Hepatocyte (in vitro differentiated cells): Measurements from ENCODE around the gene CYP3A4. TPM values are rescaled to one million over a fixed set of nuclear protein-coding genes. Genes with fewer than 3 reads are reported as not detected.
"Not testable (repeated sequence)": the region's sequence is repeated elsewhere in the genome, so short reads cannot be mapped to it uniquely, and the experiment has no call there.

ENCODE experiments used
- DNase-seq: peaks from one replicate; pipeline ENCODE4 v3.0.0-alpha.2; 2016; ENCODE audit warnings: low spot score
- H2AFZ ChIP-seq: fragments of 200-600 bp; sonication (generic); 2 replicates; pipeline ENCODE4 v1.6.0; 2016; ENCODE audit warnings: antibody characterized with exemption, mild to moderate bottlenecking
- H3K27ac ChIP-seq: fragments of 200-600 bp; sonication (generic); 2 replicates; pipeline ENCODE4 v1.5.1; 2016; ENCODE audit warnings: mild to moderate bottlenecking
- H3K27me3 ChIP-seq: fragments of 200-600 bp; sonication (generic); 2 replicates; pipeline ENCODE4 v1.6.1; 2016
- H3K36me3 ChIP-seq: fragments of 200-600 bp; sonication (generic); replicated peaks from 2 replicates; pipeline ENCODE4 v1.5.1; 2016; ENCODE audit warnings: low read depth; ENCODE audit not compliant: insufficient read depth
- H3K4me1 ChIP-seq: fragments of 200-600 bp; sonication (generic); 2 replicates; pipeline ENCODE4 v1.5.1; 2016; ENCODE audit warnings: mild to moderate bottlenecking, moderate library complexity; ENCODE audit not compliant: insufficient read depth
- H3K4me2 ChIP-seq: fragments of 200-600 bp; sonication (generic); 2 replicates; pipeline ENCODE4 v1.6.0; 2016
- H3K4me3 ChIP-seq: fragments of 200-600 bp; sonication (generic); 2 replicates; pipeline ENCODE4 v1.5.1; 2016; ENCODE audit warnings: mild to moderate bottlenecking
- H3K79me2 ChIP-seq: fragments of 200-600 bp; sonication (generic); 2 replicates; pipeline ENCODE4 v1.6.0; 2017; ENCODE audit warnings: mild to moderate bottlenecking
- H3K9me2 ChIP-seq: fragments of 200-600 bp; sonication (generic); replicated peaks from 2 replicates; pipeline ENCODE4 v1.6.0; 2017; ENCODE audit warnings: mild to moderate bottlenecking; ENCODE audit not compliant: insufficient read depth
- H3K9me3 ChIP-seq: fragments of 200-600 bp; sonication (generic); 2 replicates; pipeline ENCODE4 v1.5.1; 2016; ENCODE audit warnings: low read depth, mild to moderate bottlenecking
- H4K20me1 ChIP-seq: fragments of 200-600 bp; sonication (generic); 2 replicates; pipeline ENCODE4 v1.6.0; 2016; ENCODE audit warnings: mild to moderate bottlenecking; ENCODE audit not compliant: insufficient read depth, poor library complexity, severe bottlenecking
- EZH2 ChIP-seq: fragments of 200-600 bp; sonication (generic); IDR thresholded peaks from 2 replicates; pipeline ENCODE4 v1.6.1; 2016; ENCODE audit warnings: antibody characterized with exemption, mild to moderate bottlenecking, borderline replicate concordance
- EZH2phosphoT487 ChIP-seq: fragments of 200-600 bp; sonication (generic); IDR thresholded peaks from one replicate; pipeline ENCODE4 v1.6.1; 2018; ENCODE audit warnings: antibody characterized with exemption, mild to moderate bottlenecking, low read depth, moderate library complexity; ENCODE audit not compliant: unreplicated experiment, severe bottlenecking
- WGBS: methylation state at CpG from one replicate; pipeline ENCODE4 v1.1.6; 2016; ENCODE audit warnings: low lambda C conversion rate; ENCODE audit errors: missing lambda C conversion rate; 5-methylcytosine and 5-hydroxymethylcytosine counted together
- polyA plus RNA-seq: library from polyadenylated mRNA; unstranded; fragments of >200 nt; fragmentation: Nextera tagmentation; extraction: Ambion mirVana; gene quantifications from 2 replicates; pipeline ENCODE4 v1.2.1, GENCODE V29; 2016
- total RNA-seq: library from RNA; depleted of rRNA; stranded (reverse); fragments of >200 nt; gene quantifications from 2 replicates; pipeline ENCODE4 v1.2.3, GENCODE V29; 2014
- TF ChIP-seq, protein P1 (sequence below): fragments of 200-600 bp; sonication (generic); IDR thresholded peaks from 2 replicates; pipeline ENCODE4 v1.5.1; 2016; ENCODE audit warnings: antibody characterized with exemption, mild to moderate bottlenecking; ENCODE audit not compliant: poor library complexity

CYP3A4 gene
- total and polyA plus RNA-seq, 2 experiments from 2014 or later: 42.2 to 43.4 TPM

DNA sequence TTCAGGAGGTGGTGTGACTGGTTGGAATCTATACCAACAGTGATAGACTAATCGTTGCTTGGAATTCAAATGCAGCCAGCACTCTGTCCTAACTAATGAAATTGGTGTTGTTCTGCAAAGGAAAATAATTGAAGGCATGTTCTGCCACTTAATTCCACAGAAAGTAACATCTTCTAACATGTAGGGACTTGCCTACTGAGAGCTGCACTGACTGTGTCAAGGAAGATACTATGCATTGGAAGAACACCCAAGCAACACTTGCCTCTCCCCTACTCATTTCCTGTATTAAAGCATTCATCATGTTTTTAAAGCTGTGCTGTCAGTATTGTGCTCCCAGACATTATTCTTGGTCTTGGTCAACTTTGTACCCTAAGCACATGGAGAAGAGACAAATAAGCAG, 46.3 kb downstream of the CYP3A4 start:
- 71% methylated on average over 1 of the region's 1 CpG for WGBS

GRCh38 chr7:99736667-99737066, 47.3 kb downstream of the CYP3A4 start:
- not testable (repeated sequence) for H3K79me2 ChIP-seq, H3K9me3 ChIP-seq, H3K4me3 ChIP-seq, H3K27me3 ChIP-seq, DNase-seq, H3K27ac ChIP-seq, H3K9me2 ChIP-seq, H4K20me1 ChIP-seq, H2AFZ ChIP-seq, H3K4me2 ChIP-seq, H3K36me3 ChIP-seq, H3K4me1 ChIP-seq
- WGBS: 92% methylated on average over 4 of the region's 4 CpGs

More for the DNA sequence above, 46.3 kb downstream of the CYP3A4 start:
- Histone ChIP-seq H3K79me2 (no peaks in the 10 kb centered on the region), H3K9me2 (no peaks in the 10 kb centered on the region), H3K4me3 (no peak overlapping the region), H4K20me1 (no peaks in the 10 kb centered on the region), H3K4me2 (no peak overlapping the region), H3K27me3 (no peaks in the 10 kb centered on the region), H3K36me3 (no peaks in the 10 kb centered on the region), H3K9me3 (no peaks in the 10 kb centered on the region), H3K4me1 (peaks cover 6% of the 10 kb centered on the region), H2AFZ (no peak overlapping the region), H3K27ac (peak overlapping the region; percentile 4)
- TF ChIP-seq, protein P1, sequence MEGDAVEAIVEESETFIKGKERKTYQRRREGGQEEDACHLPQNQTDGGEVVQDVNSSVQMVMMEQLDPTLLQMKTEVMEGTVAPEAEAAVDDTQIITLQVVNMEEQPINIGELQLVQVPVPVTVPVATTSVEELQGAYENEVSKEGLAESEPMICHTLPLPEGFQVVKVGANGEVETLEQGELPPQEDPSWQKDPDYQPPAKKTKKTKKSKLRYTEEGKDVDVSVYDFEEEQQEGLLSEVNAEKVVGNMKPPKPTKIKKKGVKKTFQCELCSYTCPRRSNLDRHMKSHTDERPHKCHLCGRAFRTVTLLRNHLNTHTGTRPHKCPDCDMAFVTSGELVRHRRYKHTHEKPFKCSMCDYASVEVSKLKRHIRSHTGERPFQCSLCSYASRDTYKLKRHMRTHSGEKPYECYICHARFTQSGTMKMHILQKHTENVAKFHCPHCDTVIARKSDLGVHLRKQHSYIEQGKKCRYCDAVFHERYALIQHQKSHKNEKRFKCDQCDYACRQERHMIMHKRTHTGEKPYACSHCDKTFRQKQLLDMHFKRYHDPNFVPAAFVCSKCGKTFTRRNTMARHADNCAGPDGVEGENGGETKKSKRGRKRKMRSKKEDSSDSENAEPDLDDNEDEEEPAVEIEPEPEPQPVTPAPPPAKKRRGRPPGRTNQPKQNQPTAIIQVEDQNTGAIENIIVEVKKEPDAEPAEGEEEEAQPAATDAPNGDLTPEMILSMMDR: no peak
- TF ChIP-seq EZH2: no peak
- no peak for TF ChIP-seq EZH2phosphoT487
- DNase-seq: no peak

- no peaks in the 10 kb centered on the region for H3K36me3 ChIP-seq
- no peak within 1 kb of the TSS for H2AFZ ChIP-seq
- no peak within 1 kb of the TSS for H3K4me3 ChIP-seq
- 56% methylated on average over 5 of the region's 5 CpGs for WGBS
- H3K9me3 ChIP-seq: no peaks in the 10 kb centered on the region
- H4K20me1 ChIP-seq: no peaks in the 10 kb centered on the region
- H3K4me1 ChIP-seq: peaks cover 16% of the 10 kb centered on the region
- TF ChIP-seq EZH2 (no peak), EZH2phosphoT487 (no peak)
- TF ChIP-seq, protein P1: no peak
- no peaks in the 10 kb centered on the region for H3K9me2 ChIP-seq
- H3K27ac ChIP-seq: peak within 1 kb of the TSS; percentile 37
- H3K4me2 ChIP-seq: peak within 1 kb of the TSS; percentile 42
- peak; percentile 40 for DNase-seq
- no peaks in the 10 kb centered on the region for H3K79me2 ChIP-seq
- H3K27me3 ChIP-seq: no peaks in the 10 kb centered on the region
These were observed 49.0 kb downstream of the CYP3A4 start, which contains the start of gene CYP3A7 for GRCh38 chr7:99734987-99735386. TSS of gene CYP3A7 (minus strand) at chr7:99735196. CDS start at chr7:99735093, 103 bp downstream.

- 95% methylated on average over 2 of the region's 2 CpGs for WGBS
- Histone ChIP-seq H2AFZ (no peak overlapping the region), H3K36me3 (no peaks in the 10 kb centered on the region), H3K4me2 (peak overlapping the region; percentile 42), H3K79me2 (no peaks in the 10 kb centered on the region), H3K27me3 (no peaks in the 10 kb centered on the region), H3K9me3 (no peaks in the 10 kb centered on the region), H3K4me1 (peaks cover 29% of the 10 kb centered on the region), H3K9me2 (no peaks in the 10 kb centered on the region), H3K4me3 (no peak overlapping the region), H4K20me1 (no peaks in the 10 kb centered on the region), H3K27ac (peak overlapping the region; percentile 37)
- TF ChIP-seq EZH2: no peak
- TF ChIP-seq, protein P1: peak; percentile 15
- no peak for DNase-seq
These were observed 50.5 kb downstream of the CYP3A4 start for GRCh38 chr7:99733448-99733847.
